ENCODE measurements around the gene FYB2. TPM values are rescaled to one million over a fixed set of nuclear protein-coding genes. Genes with fewer than 3 reads are reported as not detected.

The FYB2 gene
- total RNA-seq, 1 experiment from 2014 or later = not detected

DNA sequence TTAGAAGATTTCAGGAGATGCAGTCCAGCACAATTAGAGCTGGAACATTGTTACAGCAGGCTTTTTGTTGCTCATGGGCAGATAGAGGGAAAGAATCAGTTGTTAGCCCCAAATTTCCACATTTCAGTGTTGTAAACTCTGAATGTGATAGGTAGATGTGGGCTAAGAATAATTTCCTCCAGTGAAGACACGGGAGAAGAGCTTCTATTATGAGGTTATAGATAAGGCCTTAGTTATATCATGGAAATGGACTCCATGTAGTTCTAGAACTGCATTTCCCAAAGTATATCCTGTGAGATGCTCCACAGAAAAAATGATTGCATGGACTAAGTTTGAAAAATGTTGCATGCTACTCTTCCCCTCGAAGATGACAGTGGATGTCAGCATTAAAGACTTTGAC, 109.2 kb downstream of the FYB2 start:
- no TSS peak for BruUV-seq (replicated peaks)
- H3K79me2 ChIP-seq (ENCODE audit: low read length) = no peaks in the 10 kb centered on the region
- H3K9me2 ChIP-seq (replicated peaks; ENCODE audit: low read length) = no peaks in the 10 kb centered on the region
- H3K27me3 ChIP-seq (ENCODE audit: low read length) = no peaks in the 10 kb centered on the region
- DNase-seq (no peak), ATAC-seq (no peak)
- peak overlapping the region; percentile 33; the same call in 1 of the 2 replicates for H3K4me2 ChIP-seq (ENCODE audit: low read length)
- ChIA-PET POLR2A (ENCODE audit: unreplicated experiment) (no interaction called here), CTCF (no interaction called here)
- peaks cover 18% of the 10 kb centered on the region for H3K4me1 ChIP-seq (ENCODE audit: insufficient read depth, low read length)
- no peak overlapping the region for H3K27ac ChIP-seq (ENCODE audit: low read length)
- no peaks in the 10 kb centered on the region for H3K36me3 ChIP-seq (ENCODE audit: low read depth, low read length)
- H3K9ac ChIP-seq (ENCODE audit: low read length) = no peak overlapping the region
- TF ChIP-seq, protein P1, sequence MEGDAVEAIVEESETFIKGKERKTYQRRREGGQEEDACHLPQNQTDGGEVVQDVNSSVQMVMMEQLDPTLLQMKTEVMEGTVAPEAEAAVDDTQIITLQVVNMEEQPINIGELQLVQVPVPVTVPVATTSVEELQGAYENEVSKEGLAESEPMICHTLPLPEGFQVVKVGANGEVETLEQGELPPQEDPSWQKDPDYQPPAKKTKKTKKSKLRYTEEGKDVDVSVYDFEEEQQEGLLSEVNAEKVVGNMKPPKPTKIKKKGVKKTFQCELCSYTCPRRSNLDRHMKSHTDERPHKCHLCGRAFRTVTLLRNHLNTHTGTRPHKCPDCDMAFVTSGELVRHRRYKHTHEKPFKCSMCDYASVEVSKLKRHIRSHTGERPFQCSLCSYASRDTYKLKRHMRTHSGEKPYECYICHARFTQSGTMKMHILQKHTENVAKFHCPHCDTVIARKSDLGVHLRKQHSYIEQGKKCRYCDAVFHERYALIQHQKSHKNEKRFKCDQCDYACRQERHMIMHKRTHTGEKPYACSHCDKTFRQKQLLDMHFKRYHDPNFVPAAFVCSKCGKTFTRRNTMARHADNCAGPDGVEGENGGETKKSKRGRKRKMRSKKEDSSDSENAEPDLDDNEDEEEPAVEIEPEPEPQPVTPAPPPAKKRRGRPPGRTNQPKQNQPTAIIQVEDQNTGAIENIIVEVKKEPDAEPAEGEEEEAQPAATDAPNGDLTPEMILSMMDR (conservative IDR thresholded peaks at IDR 0.05; ENCODE audit: low read depth, low read length) = no peak
- TF ChIP-seq EZH2phosphoT487 (IDR thresholded peaks at IDR 0.05; ENCODE audit: borderline replicate concordance, low read length) (no peak), EZH2 (IDR thresholded peaks at IDR 0.05; ENCODE audit: low read length, unreplicated experiment) (no peak)
- no peaks in the 10 kb centered on the region for H4K20me1 ChIP-seq (ENCODE audit: low read length)
- intact Hi-C loops (cut with micrococcal nuclease) = loop anchor here (1.0 to 5.0 kb wide), 5 partner anchors 63 to 1425 kb away; no protein-coding TSS in a partner anchor
- H3F3A ChIP-seq (ENCODE audit: low read length, unreplicated experiment) = no peaks in the 10 kb centered on the region
- H3K9me3 ChIP-seq (ENCODE audit: low read length) = no peaks in the 10 kb centered on the region
- no peak overlapping the region for H2AFZ ChIP-seq (ENCODE audit: low read length)
- H3K4me3 ChIP-seq (ENCODE audit: low read length) = no peak overlapping the region

DNA sequence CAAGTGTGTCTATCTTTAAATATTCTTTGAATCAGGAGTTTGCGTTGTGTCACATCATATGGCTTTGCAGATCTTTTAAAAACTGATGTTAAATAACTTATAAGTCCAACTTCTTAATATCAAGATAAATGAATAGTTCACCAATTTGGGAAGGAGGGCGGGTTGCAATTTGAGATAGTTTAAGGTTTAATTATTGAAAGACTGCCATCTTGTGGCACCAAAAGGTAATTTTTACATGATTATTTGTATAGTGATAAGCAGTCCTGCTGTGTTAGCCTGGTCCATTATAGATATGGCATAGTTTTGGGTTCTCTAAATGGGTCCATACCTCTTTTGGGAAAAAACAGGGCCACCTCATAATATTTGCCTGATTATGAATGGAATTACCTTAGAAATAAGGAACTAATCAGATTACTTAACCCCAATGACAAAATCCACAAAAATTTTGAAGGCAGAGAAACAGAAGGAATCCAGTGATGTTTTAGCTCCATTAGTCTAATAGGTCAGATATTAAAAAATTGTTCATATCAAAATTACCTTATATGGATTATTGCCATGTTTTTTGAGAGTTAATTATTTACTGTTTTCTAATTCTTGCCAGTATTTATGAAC, 109.8 kb downstream of the FYB2 start:
- Histone ChIP-seq H4K20me1 (ENCODE audit: low read length) (no peaks in the 10 kb centered on the region), H3K36me3 (ENCODE audit: low read depth, low read length) (no peaks in the 10 kb centered on the region), H3F3A (ENCODE audit: low read length, unreplicated experiment) (no peaks in the 10 kb centered on the region), H3K9me2 (replicated peaks; ENCODE audit: low read length) (no peaks in the 10 kb centered on the region), H2AFZ (ENCODE audit: low read length) (no peak overlapping the region), H3K4me2 (ENCODE audit: low read length) (no peak overlapping the region), H3K79me2 (ENCODE audit: low read length) (no peaks in the 10 kb centered on the region), H3K4me3 (ENCODE audit: low read length) (no peak overlapping the region), H3K27ac (ENCODE audit: low read length) (no peak overlapping the region), H3K27me3 (ENCODE audit: low read length) (no peaks in the 10 kb centered on the region), H3K9ac (ENCODE audit: low read length) (no peak overlapping the region), H3K9me3 (ENCODE audit: low read length) (no peaks in the 10 kb centered on the region), H3K4me1 (ENCODE audit: insufficient read depth, low read length) (peaks cover 15% of the 10 kb centered on the region)
- peak; percentile 87 for DNase-seq
- intact Hi-C loops (cut with micrococcal nuclease) = loop anchor here (1.0 to 2.0 kb wide), 4 partner anchors 63 to 1424 kb away; no protein-coding TSS in a partner anchor
- ChIA-PET CTCF (no interaction called here), POLR2A (ENCODE audit: unreplicated experiment) (no interaction called here)
- no TSS peak for BruUV-seq (replicated peaks)
- TF ChIP-seq, protein P1 (conservative IDR thresholded peaks at IDR 0.05; ENCODE audit: low read depth, low read length) = peak; percentile 77
- no peak for TF ChIP-seq EZH2phosphoT487 (IDR thresholded peaks at IDR 0.05; ENCODE audit: borderline replicate concordance, low read length)
- peak; percentile 70 for ATAC-seq

DNA sequence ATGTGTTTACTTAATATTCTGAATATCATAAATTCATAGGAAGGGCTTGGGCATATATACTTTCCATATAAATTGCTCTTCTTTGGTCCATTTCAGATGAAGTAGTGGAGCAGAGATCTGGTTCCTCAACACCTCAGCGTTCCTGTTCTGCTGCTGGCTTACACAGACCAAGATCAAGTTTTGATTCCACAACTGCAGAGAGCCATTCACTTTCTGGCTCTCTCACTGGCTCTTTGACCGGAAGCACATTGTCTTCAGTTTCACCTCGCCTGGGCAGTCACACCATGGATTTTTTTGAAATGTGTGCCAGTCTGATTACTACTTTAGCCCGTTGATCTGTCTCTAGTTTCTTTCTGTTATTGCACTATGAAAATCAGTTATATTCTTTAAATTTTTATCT, 111.8 kb downstream of the FYB2 start:
- no peaks in the 10 kb centered on the region for H3K9me3 ChIP-seq (ENCODE audit: low read length)
- no peak overlapping the region for H2AFZ ChIP-seq (ENCODE audit: low read length)
- no peaks in the 10 kb centered on the region for H3F3A ChIP-seq (ENCODE audit: low read length, unreplicated experiment)
- H3K9me2 ChIP-seq (replicated peaks; ENCODE audit: low read length) = no peaks in the 10 kb centered on the region
- ATAC-seq (no peak), DNase-seq (no peak)
- no peak overlapping the region for H3K4me3 ChIP-seq (ENCODE audit: low read length)
- BruUV-seq (replicated peaks) = no TSS peak
- peaks cover 3% of the 10 kb centered on the region for H3K36me3 ChIP-seq (ENCODE audit: low read depth, low read length)
- no peaks in the 10 kb centered on the region for H4K20me1 ChIP-seq (ENCODE audit: low read length)
- ChIA-PET CTCF (no interaction called here), POLR2A (ENCODE audit: unreplicated experiment) (no interaction called here)
- H3K79me2 ChIP-seq (ENCODE audit: low read length) = no peaks in the 10 kb centered on the region
- intact Hi-C loops (cut with micrococcal nuclease) = no loop called here
- H3K4me1 ChIP-seq (ENCODE audit: insufficient read depth, low read length) = peaks cover 15% of the 10 kb centered on the region
- TF ChIP-seq EZH2 (IDR thresholded peaks at IDR 0.05; ENCODE audit: low read length, unreplicated experiment) (no peak), EZH2phosphoT487 (IDR thresholded peaks at IDR 0.05; ENCODE audit: borderline replicate concordance, low read length) (no peak)
- TF ChIP-seq, protein P1 (conservative IDR thresholded peaks at IDR 0.05; ENCODE audit: low read depth, low read length) = no peak
- H3K27ac ChIP-seq (ENCODE audit: low read length) = no peak overlapping the region
- H3K27me3 ChIP-seq (ENCODE audit: low read length) = no peaks in the 10 kb centered on the region
- no peak overlapping the region for H3K9ac ChIP-seq (ENCODE audit: low read length)
- H3K4me2 ChIP-seq (ENCODE audit: low read length) = no peak overlapping the region

Measured in PC-3 (cell line).